Thyroid gland (tissue), 4 donors: ENCODE data around the gene ANKRD28.

Experiments
- CTCF ChIP-seq, 6 experiments: fragments of 200-600 bp in 3 of 6; fragments of 450-650 bp in 3 of 6; sonication (generic) in 3 of 6; IDR thresholded peaks; one replicate each; pipeline ENCODE4 v1.5.1; 2016 to 2019; ENCODE audit warnings: antibody characterized with exemption in 6 of 6, mild to moderate bottlenecking in 2 of 6, inconsistent platforms in 1 of 6, moderate library complexity in 1 of 6
- POLR2A ChIP-seq, 2 donors: fragments of 450-650 bp; IDR thresholded peaks; one replicate each; pipeline ENCODE4 v1.6.1; 2017; ENCODE audit warnings: antibody characterized with exemption in 2 of 2, mild to moderate bottlenecking in 2 of 2, moderate library complexity in 1 of 2

DNA sequence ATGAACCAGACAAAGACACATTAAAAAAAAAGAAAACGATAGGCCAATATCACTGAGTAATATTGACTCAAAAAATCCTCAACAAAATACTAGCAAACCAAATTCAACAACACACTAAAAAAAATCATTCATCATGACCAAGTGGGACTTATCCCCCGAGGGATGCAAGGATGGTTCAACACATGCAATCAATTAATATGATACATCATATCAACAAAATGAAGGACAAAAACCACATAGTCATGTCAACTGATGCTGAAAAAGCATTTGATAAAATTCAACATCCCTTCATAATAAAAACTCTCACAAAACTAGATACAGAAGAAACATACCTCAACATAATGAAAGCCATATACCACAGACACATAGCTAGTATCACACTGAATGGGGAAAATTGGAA, 41.8 kb upstream of the ANKRD28 start:
- no peak for TF ChIP-seq POLR2A (IDR thresholded peaks at IDR 0.05)
- TF ChIP-seq CTCF (IDR thresholded peaks at IDR 0.05): no peak
